Esophagus muscularis mucosa (tissue), 4 donors: ENCODE results near the gene SOCS7. TPM values are rescaled to one million over a fixed set of nuclear protein-coding genes. Genes with fewer than 3 reads are reported as not detected.

Source experiments
- DNase-seq: peaks from one replicate; pipeline ENCODE4 v3.0.0-alpha.2; 2017; ENCODE audit errors: extremely low spot score
- H3K27ac ChIP-seq, 4 donors: fragments of 200-600 bp; sonication (generic); replicated peaks in 1 of 4; 1 replicate in 3 of 4; 2 replicates in 1 of 4; pipeline ENCODE4 v1.5.1; 2016 to 2019; ENCODE audit warnings: mild to moderate bottlenecking in 1 of 4
- H3K27me3 ChIP-seq, 4 donors: fragments of 200-600 bp; sonication (generic); one replicate each; pipeline versions ENCODE4 v1.5.1 to v1.6.0; 2016 to 2019
- H3K36me3 ChIP-seq, 4 donors: fragments of 200-600 bp; sonication (generic); one replicate each; pipeline ENCODE4 v1.5.1; 2016 to 2019
- H3K4me1 ChIP-seq, 4 donors: fragments of 200-600 bp; sonication (generic); one replicate each; pipeline ENCODE4 v1.5.1; 2016 to 2019
- H3K4me3 ChIP-seq, 4 donors: fragments of 200-600 bp; sonication (generic); 1 replicate in 2 of 4; 2 replicates in 2 of 4; pipeline ENCODE4 v1.5.1; 2016 to 2019; ENCODE audit warnings: mild to moderate bottlenecking in 4 of 4, moderate library complexity in 1 of 4
- H3K9me3 ChIP-seq, 4 donors: fragments of 200-600 bp; sonication (generic); 1 replicate in 3 of 4; 2 replicates in 1 of 4; pipeline ENCODE4 v1.5.1; 2016 to 2019
- CTCF ChIP-seq, 3 experiments: fragments of 200-600 bp in 2 of 3; fragments of 450-650 bp in 1 of 3; sonication (generic) in 2 of 3; IDR thresholded peaks; one replicate each; pipeline ENCODE4 v1.5.1; 2017 to 2019; ENCODE audit warnings: antibody characterized with exemption in 3 of 3, mild to moderate bottlenecking in 2 of 3, moderate library complexity in 1 of 3
- EP300 ChIP-seq: sonication (generic); formaldehyde crosslinking; IDR thresholded peaks from one replicate; pipeline ENCODE4 v1.6.1; 2017; ENCODE audit warnings: antibody characterized with exemption
- POLR2A ChIP-seq: fragments of 450-650 bp; IDR thresholded peaks from one replicate; pipeline ENCODE4 v1.6.1; 2017; ENCODE audit warnings: antibody characterized with exemption, moderate library complexity, mild to moderate bottlenecking, low read depth
- POLR2AphosphoS5 ChIP-seq, 2 donors: sonication (generic); formaldehyde crosslinking; IDR thresholded peaks; one replicate each; pipeline ENCODE4 v1.6.1; 2017; ENCODE audit warnings: antibody characterized with exemption in 2 of 2
- WGBS: methylation state at CpG from one replicate; pipeline ENCODE4 v1.1.5; 2018; 5-methylcytosine and 5-hydroxymethylcytosine counted together
- intact Hi-C: fragments of 100-400 bp; cut with DNase I; formaldehyde crosslinking; loops from one replicate; pipeline ENCODE4 v1.15.1; 2023
- total RNA-seq, 4 donors: library from RNA; depleted of rRNA; stranded (reverse); fragments of >200 nt; gene quantifications; one replicate each; pipeline versions ENCODE4 v1.1.0 to v1.2.1, GENCODE V29; 2016

The SOCS7 gene
- total RNA-seq: 10 to 100 TPM; 11.2 to 18.9 (median 13.5) TPM

- no peaks in the 10 kb centered on the region for H3K36me3 ChIP-seq
- WGBS: 7% methylated on average over 24 of the region's 84 CpGs
- peaks cover 28 to 48% (median 44%) of the 10 kb centered on the region in 4 donors for H3K4me1 ChIP-seq
- H3K9me3 ChIP-seq: no peaks in the 10 kb centered on the region
- no peak for TF ChIP-seq POLR2A
- TF ChIP-seq POLR2AphosphoS5 (IDR thresholded peaks at IDR 0.05): peak; percentile 79 to 87
- peak; percentile 34 for TF ChIP-seq EP300
- no peak for TF ChIP-seq CTCF (IDR thresholded peaks at IDR 0.05)
- H3K27ac ChIP-seq: peak within 1 kb of the TSS; percentile 91 to 95 (median 94)
- intact Hi-C loops: loop anchor here (10.0 kb wide), 1 partner anchor 143 kb away; no protein-coding TSS in a partner anchor
- H3K4me3 ChIP-seq: peak within 1 kb of the TSS; percentile 84 to 99 (median 98)
- peak; percentile 97 for DNase-seq
- no peaks in the 10 kb centered on the region for H3K27me3 ChIP-seq
Observed at GRCh38 chr17:38351412-38352222, at the start of gene SOCS7. Gene SOCS7 (plus strand): TSS chr17:38351844. CDS start chr17:38352053, 209 bp downstream.

GRCh38 chr17:38315497-38315896 is 36.1 kb upstream of the SOCS7 start:
- no peak for DNase-seq
- 64% methylated on average over 3 of the region's 3 CpGs for WGBS

GRCh38 chr17:38317081-38317480 is 34.6 kb upstream of the SOCS7 start:
- H3K4me1 ChIP-seq: no peaks in the 10 kb centered on the region
- H3K27ac ChIP-seq: no peak overlapping the region
- H3K36me3 ChIP-seq: peaks cover 5 to 77% (median 49%) of the 10 kb centered on the region in 4 donors
- TF ChIP-seq EP300 (no peak), CTCF (IDR thresholded peaks at IDR 0.05) (no peak), POLR2AphosphoS5 (IDR thresholded peaks at IDR 0.05) (no peak), POLR2A (no peak)
- H3K27me3 ChIP-seq: no peaks in the 10 kb centered on the region
- 78% methylated on average over 3 of the region's 3 CpGs for WGBS
- intact Hi-C loops: no loop called here
- H3K4me3 ChIP-seq: no peak overlapping the region
- no peaks in the 10 kb centered on the region for H3K9me3 ChIP-seq
- DNase-seq: no peak

More at GRCh38 chr17:38315497-38315896, 36.1 kb upstream of the SOCS7 start:
- Histone ChIP-seq H3K36me3 (peaks cover 0 to 71% (median 45%) of the 10 kb centered on the region in 4 donors), H3K27ac (no peak overlapping the region), H3K9me3 (no peaks in the 10 kb centered on the region), H3K27me3 (no peaks in the 10 kb centered on the region), H3K4me1 (no peaks in the 10 kb centered on the region), H3K4me3 (no peak overlapping the region)
- TF ChIP-seq POLR2A (no peak), EP300 (no peak), POLR2AphosphoS5 (IDR thresholded peaks at IDR 0.05) (no peak), CTCF (IDR thresholded peaks at IDR 0.05) (no peak)
- intact Hi-C loops: no loop called here

- H3K4me1 ChIP-seq: peaks cover 0 to 7% (median 0%) of the 10 kb centered on the region in 4 donors
- H3K27me3 ChIP-seq: no peaks in the 10 kb centered on the region
- 91% methylated on average over 8 of the region's 10 CpGs for WGBS
- no peak overlapping the region for H3K27ac ChIP-seq
- H3K9me3 ChIP-seq: no peaks in the 10 kb centered on the region
- H3K36me3 ChIP-seq: peaks cover 5 to 74% (median 60%) of the 10 kb centered on the region in 4 donors
- H3K4me3 ChIP-seq: no peak overlapping the region
- no peak for DNase-seq
- TF ChIP-seq CTCF (IDR thresholded peaks at IDR 0.05): no peak
- TF ChIP-seq POLR2AphosphoS5 (IDR thresholded peaks at IDR 0.05): no peak
- no peak for TF ChIP-seq POLR2A
- no peak for TF ChIP-seq EP300
- intact Hi-C loops: no loop called here
Observed at GRCh38 chr17:38320482-38320881, 31.2 kb upstream of the SOCS7 start.
